Measurements from ENCODE around the gene RCBTB2.

Gene RCBTB2

DNA sequence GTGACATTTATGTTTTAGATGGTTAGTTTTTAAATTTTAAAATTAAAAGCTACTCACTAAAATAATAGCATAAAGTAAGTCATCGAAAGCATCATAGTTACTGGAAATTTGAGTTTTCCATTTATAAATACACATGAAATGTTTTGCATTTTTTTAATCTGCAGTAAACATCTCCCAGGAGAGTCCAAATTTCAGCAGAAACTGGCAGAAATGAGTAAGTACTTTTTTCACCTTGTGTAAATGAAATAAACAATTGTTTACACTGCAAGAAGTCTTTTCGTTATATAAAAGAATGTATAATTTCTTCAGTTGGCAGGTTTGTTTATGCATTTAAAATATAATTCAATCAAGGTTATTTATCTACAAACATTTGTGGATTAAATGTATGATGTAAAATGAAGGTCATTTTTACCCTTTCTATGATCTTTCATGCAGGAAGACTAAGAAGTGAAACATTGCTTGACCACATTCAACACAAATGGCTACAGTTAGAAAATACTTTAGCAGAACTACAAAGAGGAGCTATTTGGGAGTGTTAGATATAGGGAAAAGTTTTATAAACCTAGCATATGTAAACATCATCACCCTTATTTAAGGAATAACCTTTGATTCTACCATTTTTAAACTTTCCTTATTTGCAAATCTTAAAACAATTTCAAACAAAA lies 55.6 kb downstream of the RCBTB2 start:
- peaks cover 54% of the 10 kb centered on the region for H3K36me3 ChIP-seq (replicated peaks; ENCODE audit: low read depth, low read length)
- H3K9me3 ChIP-seq (ENCODE audit: insufficient read depth, low read length): no peaks in the 10 kb centered on the region
- TF ChIP-seq, protein P1, sequence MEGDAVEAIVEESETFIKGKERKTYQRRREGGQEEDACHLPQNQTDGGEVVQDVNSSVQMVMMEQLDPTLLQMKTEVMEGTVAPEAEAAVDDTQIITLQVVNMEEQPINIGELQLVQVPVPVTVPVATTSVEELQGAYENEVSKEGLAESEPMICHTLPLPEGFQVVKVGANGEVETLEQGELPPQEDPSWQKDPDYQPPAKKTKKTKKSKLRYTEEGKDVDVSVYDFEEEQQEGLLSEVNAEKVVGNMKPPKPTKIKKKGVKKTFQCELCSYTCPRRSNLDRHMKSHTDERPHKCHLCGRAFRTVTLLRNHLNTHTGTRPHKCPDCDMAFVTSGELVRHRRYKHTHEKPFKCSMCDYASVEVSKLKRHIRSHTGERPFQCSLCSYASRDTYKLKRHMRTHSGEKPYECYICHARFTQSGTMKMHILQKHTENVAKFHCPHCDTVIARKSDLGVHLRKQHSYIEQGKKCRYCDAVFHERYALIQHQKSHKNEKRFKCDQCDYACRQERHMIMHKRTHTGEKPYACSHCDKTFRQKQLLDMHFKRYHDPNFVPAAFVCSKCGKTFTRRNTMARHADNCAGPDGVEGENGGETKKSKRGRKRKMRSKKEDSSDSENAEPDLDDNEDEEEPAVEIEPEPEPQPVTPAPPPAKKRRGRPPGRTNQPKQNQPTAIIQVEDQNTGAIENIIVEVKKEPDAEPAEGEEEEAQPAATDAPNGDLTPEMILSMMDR (IDR thresholded peaks at IDR 0.05; ENCODE audit: low read depth, low read length): no peak
- TF ChIP-seq EZH2phosphoT487 (IDR thresholded peaks at IDR 0.05; ENCODE audit: low read depth): no peak
- H3K27me3 ChIP-seq (ENCODE audit: low read depth, low read length): no peaks in the 10 kb centered on the region
- H3K79me2 ChIP-seq (ENCODE audit: low read length): no peaks in the 10 kb centered on the region
- no peak overlapping the region for H3K27ac ChIP-seq (ENCODE audit: low read length)
- no peak overlapping the region for H2AFZ ChIP-seq (ENCODE audit: low read depth, low read length)
- H3K9ac ChIP-seq (ENCODE audit: low read length): no peak overlapping the region
- no peak overlapping the region for H3K4me2 ChIP-seq (ENCODE audit: low read length)
- H4K20me1 ChIP-seq (ENCODE audit: insufficient read depth, low read length): no peaks in the 10 kb centered on the region
- H3K4me3 ChIP-seq (ENCODE audit: low read length): no peak overlapping the region
- peaks cover 23% of the 10 kb centered on the region for H3K4me1 ChIP-seq (ENCODE audit: low read length)

DNA sequence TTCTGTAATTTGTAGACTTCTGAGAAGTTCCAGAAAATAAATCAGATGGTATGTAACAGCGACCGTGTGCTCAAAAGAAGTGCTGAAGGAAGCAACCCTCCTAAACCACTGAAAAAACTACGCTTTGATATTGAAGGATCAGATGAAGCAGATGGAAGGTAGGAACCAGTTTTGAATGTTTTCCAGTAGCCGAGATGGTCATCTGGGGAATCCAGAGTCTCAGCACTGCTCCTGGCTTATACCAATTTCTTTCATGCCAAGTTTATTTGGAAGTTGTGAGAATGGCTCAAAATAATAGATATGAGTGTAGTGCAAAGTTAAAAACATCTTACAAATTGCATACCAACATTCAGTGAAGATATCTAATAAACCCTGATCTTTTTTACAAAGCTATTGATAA lies 56.2 kb downstream of the RCBTB2 start:
- Histone ChIP-seq H3K4me2 (ENCODE audit: low read length) (no peak overlapping the region), H3K9me3 (ENCODE audit: insufficient read depth, low read length) (no peaks in the 10 kb centered on the region), H3K27ac (ENCODE audit: low read length) (no peak overlapping the region), H3K4me1 (ENCODE audit: low read length) (peaks cover 23% of the 10 kb centered on the region), H3K36me3 (replicated peaks; ENCODE audit: low read depth, low read length) (peaks cover 54% of the 10 kb centered on the region), H3K27me3 (ENCODE audit: low read depth, low read length) (no peaks in the 10 kb centered on the region), H4K20me1 (ENCODE audit: insufficient read depth, low read length) (no peaks in the 10 kb centered on the region), H3K9ac (ENCODE audit: low read length) (no peak overlapping the region), H2AFZ (ENCODE audit: low read depth, low read length) (no peak overlapping the region), H3K4me3 (ENCODE audit: low read length) (no peak overlapping the region), H3K79me2 (ENCODE audit: low read length) (no peaks in the 10 kb centered on the region)
- TF ChIP-seq, protein P1 (IDR thresholded peaks at IDR 0.05; ENCODE audit: low read depth, low read length): no peak
- TF ChIP-seq EZH2phosphoT487 (IDR thresholded peaks at IDR 0.05; ENCODE audit: low read depth): no peak

DNA sequence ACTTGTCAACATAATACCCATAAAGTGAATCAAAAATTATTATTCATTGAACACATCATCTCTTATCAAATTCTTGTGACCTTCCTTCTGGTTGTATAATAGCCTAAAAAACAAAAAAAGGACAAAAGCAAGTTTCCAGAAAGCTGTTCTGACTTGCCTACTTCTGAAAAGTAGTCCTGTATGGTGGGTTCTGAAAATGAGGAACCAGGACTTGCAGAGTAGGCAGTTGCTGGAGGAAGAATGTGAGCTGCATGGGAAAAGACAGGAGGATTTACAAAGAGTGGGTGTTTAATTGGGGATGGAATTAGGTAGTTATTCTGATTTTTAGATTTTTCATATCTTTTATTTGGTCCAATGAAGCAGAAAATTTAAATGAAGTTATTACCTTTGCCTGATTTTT lies 56.7 kb downstream of the RCBTB2 start:
- no peak overlapping the region for H3K9ac ChIP-seq (ENCODE audit: low read length)
- no peaks in the 10 kb centered on the region for H3K27me3 ChIP-seq (ENCODE audit: low read depth, low read length)
- no peak overlapping the region for H3K4me3 ChIP-seq (ENCODE audit: low read length)
- no peak overlapping the region for H3K4me2 ChIP-seq (ENCODE audit: low read length)
- H4K20me1 ChIP-seq (ENCODE audit: insufficient read depth, low read length): no peaks in the 10 kb centered on the region
- no peak for TF ChIP-seq EZH2phosphoT487 (IDR thresholded peaks at IDR 0.05; ENCODE audit: low read depth)
- TF ChIP-seq, protein P1 (IDR thresholded peaks at IDR 0.05; ENCODE audit: low read depth, low read length): no peak
- H2AFZ ChIP-seq (ENCODE audit: low read depth, low read length): no peak overlapping the region
- H3K9me3 ChIP-seq (ENCODE audit: insufficient read depth, low read length): no peaks in the 10 kb centered on the region
- H3K4me1 ChIP-seq (ENCODE audit: low read length): peaks cover 23% of the 10 kb centered on the region
- no peaks in the 10 kb centered on the region for H3K79me2 ChIP-seq (ENCODE audit: low read length)
- no peak overlapping the region for H3K27ac ChIP-seq (ENCODE audit: low read length)
- H3K36me3 ChIP-seq (replicated peaks; ENCODE audit: low read depth, low read length): peaks cover 51% of the 10 kb centered on the region

DNA sequence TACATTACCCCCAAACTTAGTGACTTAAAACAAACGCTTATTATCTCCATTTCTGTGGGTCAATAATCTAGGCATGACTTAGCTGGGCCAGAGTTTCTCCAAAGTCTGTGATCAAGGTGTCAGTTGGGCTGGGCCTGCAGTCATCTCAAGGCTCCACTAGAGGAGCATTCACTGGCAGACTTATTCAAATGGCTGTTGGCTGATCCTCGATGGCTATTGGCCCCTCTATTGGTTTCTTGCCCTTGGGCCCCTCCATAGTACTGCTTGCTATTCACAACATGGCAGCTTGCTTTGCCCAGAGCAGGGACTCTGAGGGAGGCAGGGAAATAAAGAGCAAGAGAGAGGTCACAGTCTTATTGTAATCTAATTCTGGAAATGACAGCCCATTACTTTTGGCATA lies 57.6 kb downstream of the RCBTB2 start:
- no peaks in the 10 kb centered on the region for H3K9me3 ChIP-seq (ENCODE audit: insufficient read depth, low read length)
- H4K20me1 ChIP-seq (ENCODE audit: insufficient read depth, low read length): no peaks in the 10 kb centered on the region
- no peak overlapping the region for H3K4me3 ChIP-seq (ENCODE audit: low read length)
- TF ChIP-seq EZH2phosphoT487 (IDR thresholded peaks at IDR 0.05; ENCODE audit: low read depth): no peak
- TF ChIP-seq, protein P1 (IDR thresholded peaks at IDR 0.05; ENCODE audit: low read depth, low read length): no peak
- peaks cover 23% of the 10 kb centered on the region for H3K4me1 ChIP-seq (ENCODE audit: low read length)
- no peaks in the 10 kb centered on the region for H3K79me2 ChIP-seq (ENCODE audit: low read length)
- no peak overlapping the region for H3K9ac ChIP-seq (ENCODE audit: low read length)
- H3K4me2 ChIP-seq (ENCODE audit: low read length): no peak overlapping the region
- H3K36me3 ChIP-seq (replicated peaks; ENCODE audit: low read depth, low read length): peaks cover 49% of the 10 kb centered on the region
- no peak overlapping the region for H3K27ac ChIP-seq (ENCODE audit: low read length)
- H2AFZ ChIP-seq (ENCODE audit: low read depth, low read length): no peak overlapping the region
- H3K27me3 ChIP-seq (ENCODE audit: low read depth, low read length): no peaks in the 10 kb centered on the region

All from OCI-LY3 (cell line).